HTR-8/SVneo (cell line): ENCODE measurements around the gene DPY19L3.
"Not testable (repeated sequence)": the region's sequence is repeated elsewhere in the genome, so short reads cannot be mapped to it uniquely, and the experiment has no call there.

Experiments
- DNase-seq: peaks from one replicate; pipeline ENCODE4 v3.0.0; 2011; ENCODE audit warnings: low spot score, mixed read lengths; ENCODE audit not compliant: insufficient read length
- FAIRE-seq: peaks from 2 replicates; lab custom pipeline; 2011; peaks lifted over from hg19 to GRCh38; lab: Jason Lieb, UNC

The DPY19L3 gene

GRCh38 chr19:32405431-32406160 is at the start of gene DPY19L3:
DPY19L3 (plus strand) TSS chr19:32405770; CDS start chr19:32408254, 2,484 bp downstream.
- FAIRE-seq: peak; percentile 93

DNA sequence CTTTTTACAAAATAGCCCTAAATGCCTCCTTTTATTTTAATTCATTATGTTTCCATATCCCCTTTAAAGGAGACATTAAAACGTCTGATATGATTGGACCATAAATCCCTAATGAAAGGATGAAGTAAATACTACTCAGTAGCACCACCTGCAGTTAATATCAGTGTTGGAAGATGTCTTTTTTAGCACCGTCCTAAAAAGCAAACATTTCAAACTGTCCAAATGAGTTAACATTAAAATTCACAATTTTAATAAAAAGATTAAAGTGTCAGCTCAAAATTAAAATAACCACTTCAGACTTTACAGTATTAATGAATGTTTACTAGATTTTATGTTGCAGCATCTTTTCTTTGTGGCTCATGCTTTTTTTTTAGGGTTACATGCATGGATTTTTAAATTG is 47.9 kb upstream of the DPY19L3 start:
- no peak for DNase-seq

More at GRCh38 chr19:32405431-32406160, at the start of gene DPY19L3:
- DNase-seq: peak; percentile 92

GRCh38 chr19:32358321-32358720 is 47.2 kb upstream of the DPY19L3 start:
- DNase-seq (no peak), FAIRE-seq (no peak)

More for the DNA sequence above, 47.9 kb upstream of the DPY19L3 start:
- no peak for FAIRE-seq

GRCh38 chr19:32359581-32359980 is 46.0 kb upstream of the DPY19L3 start:
- DNase-seq (no peak), FAIRE-seq (no peak)

- FAIRE-seq (no peak), DNase-seq (no peak)
These were observed 43.8 kb upstream of the DPY19L3 start for GRCh38 chr19:32361574-32362317.

DNA sequence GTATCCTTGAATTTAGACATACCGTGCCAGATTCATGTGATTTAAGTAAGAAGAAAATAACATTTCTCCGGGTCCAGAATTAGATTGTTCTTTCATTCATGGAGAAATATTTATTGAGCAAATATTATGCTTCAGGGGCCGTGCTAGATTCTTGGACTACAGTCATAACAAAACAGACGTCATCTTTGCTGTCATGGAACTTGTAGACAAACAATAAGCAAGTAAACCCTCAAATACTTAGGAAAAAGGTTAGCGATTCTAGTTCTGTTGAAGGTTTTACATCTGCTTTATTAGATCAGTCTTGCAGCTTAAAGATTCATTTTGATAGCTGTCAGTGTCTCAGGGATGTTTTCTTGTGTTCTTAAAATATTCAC is 43.3 kb upstream of the DPY19L3 start:
- no peak for FAIRE-seq
- no peak for DNase-seq

DNA sequence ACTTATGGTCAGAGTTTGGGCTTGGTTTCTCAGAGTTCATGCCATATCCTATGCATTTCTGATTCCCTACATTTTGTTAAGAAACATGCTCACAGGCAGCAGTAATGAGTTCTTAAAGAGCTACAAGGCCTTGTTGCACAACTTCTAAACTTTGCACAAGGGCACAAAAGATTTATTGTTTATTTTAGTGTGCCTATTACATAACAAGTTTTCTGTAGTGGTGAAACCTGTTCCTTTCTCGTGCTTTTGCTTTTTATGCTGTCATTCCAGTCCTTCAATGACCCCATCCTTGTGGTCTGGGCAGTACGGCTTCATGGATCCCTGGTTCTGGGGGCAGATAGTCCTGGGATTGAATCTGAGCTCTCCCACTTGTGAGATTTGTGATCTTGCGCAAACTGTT is 42.4 kb upstream of the DPY19L3 start:
- FAIRE-seq (no peak), DNase-seq (no peak)

GRCh38 chr19:32363632-32364031 is 41.9 kb upstream of the DPY19L3 start:
- FAIRE-seq: no peak
- no peak for DNase-seq

GRCh38 chr19:32364040-32364439 is 41.5 kb upstream of the DPY19L3 start:
- no peak for DNase-seq
- no peak for FAIRE-seq

DNA sequence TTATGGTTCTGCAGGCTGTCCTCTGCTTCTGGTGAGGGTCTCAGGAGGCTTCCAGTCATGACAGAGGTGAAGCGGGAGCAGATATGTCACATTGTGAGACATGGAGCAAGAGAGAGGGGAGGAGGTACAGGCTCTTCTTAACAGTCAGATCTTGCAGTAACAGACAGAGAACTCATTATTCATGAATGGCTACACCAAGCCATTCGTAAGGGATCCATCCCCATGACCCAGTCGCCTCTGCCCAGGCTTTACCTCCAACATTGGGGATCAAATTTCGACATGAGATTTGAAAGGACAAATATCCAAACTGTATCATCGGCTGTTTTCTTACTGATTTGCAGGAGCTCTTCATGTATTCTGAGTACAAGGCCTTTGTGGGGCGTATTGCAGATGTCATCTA is 38.5 kb upstream of the DPY19L3 start:
- FAIRE-seq (no peak), DNase-seq (no peak)

GRCh38 chr19:32367948-32368536 is 37.5 kb upstream of the DPY19L3 start:
- no peak for DNase-seq
- no peak for FAIRE-seq

DNA sequence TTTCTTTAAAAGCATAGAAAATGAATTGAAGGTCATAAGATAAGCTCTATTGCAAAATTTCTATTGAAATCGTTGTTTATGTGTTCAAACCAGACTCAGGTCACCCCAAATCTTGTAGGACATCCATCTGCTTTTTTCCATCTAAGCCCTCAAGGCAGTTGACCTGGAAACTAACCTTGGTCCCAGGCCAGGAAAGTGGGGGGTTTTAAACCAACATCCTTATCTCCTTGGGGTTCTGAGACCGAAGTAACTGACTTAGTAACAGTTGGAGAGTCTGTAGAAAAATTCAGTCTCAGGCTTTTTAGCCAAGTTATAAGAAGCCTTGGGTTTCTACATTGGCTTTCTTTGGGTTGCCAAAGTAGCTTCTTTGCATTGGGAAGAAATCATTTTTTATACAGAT is 36.8 kb upstream of the DPY19L3 start:
- DNase-seq (no peak), FAIRE-seq (no peak)

- no peak for DNase-seq
- FAIRE-seq: no peak
These were observed 32.6 kb upstream of the DPY19L3 start for GRCh38 chr19:32372726-32373517.

GRCh38 chr19:32373585-32374295 is 31.8 kb upstream of the DPY19L3 start:
- DNase-seq (peak; percentile 83), FAIRE-seq (peak; percentile 64)

- not testable (repeated sequence) for FAIRE-seq, DNase-seq
These were observed 31.2 kb upstream of the DPY19L3 start for GRCh38 chr19:32374362-32374761.

DNA sequence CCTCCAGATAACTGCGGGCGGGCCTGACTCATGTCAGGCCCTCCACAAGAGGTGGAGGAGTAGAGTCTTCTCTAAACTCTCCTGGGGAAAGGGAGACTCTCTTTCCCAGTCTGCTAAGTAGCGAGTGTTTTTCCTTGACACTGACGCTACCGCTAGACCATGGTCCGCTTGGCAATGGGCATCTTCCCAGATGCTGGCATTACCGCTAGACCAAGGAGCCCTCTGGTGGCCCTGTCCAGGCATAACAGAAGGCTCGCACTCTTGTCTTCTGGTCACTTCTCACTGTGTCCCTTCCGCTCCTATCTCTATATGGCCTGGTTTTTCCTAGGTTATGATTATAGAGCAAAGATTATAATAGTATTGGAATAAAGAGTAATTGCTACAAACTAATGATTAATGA is 28.5 kb upstream of the DPY19L3 start:
- DNase-seq: not testable (repeated sequence)

DNA sequence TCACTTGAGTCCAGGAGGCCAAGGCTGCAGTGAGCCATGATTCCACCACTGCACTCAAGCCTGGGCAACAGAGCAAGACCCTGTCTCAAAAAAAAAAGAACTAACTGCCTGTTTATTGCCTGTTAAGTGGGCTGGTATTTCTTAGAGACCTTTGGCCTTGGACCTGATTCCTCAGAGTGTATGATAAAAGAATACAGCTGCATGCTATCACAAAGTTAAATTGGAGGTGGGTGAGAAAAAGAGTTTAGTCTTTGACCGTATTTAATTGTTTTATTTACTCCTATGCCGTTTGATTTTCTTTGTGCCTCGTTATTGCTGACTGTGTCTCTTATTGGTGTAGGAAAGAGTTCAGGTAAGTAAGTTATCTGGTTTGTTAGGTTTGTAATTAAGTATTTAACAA is 25.3 kb upstream of the DPY19L3 start:
- DNase-seq: no peak
- no peak for FAIRE-seq

More for the DNA sequence above, 28.5 kb upstream of the DPY19L3 start:
- FAIRE-seq: not testable (repeated sequence)

DNA sequence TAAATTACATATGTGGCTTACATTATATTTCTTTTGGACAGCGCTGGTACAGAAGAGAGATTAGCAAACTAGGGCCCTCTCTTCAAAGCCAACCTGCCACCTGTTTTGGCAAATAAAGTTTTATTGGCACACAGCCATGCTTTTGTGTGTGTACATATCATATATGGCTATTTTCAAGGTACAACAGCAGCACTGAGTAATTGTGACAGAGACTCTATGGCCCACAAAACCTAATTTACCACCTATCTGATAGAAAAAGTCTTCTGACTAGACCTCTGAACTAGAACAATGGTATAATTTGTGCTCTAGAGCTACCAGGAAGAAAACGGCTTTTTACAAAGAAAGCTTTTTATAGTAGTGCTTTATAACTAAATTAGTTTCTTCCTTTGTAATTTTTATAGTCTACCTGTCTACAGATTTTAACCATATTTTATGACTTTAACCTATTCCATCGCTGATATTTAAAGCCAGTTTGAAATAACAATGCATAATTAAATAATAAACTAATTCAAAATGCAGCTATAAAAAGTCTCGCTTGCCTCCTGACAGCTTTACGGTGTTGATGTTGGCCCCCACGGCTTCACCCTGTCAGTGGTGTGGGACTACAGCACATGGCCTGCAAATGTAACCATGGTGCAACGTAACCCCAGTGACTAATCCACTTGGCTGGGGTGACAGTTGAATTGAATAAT is 17.7 kb upstream of the DPY19L3 start:
- FAIRE-seq: no peak

DNA sequence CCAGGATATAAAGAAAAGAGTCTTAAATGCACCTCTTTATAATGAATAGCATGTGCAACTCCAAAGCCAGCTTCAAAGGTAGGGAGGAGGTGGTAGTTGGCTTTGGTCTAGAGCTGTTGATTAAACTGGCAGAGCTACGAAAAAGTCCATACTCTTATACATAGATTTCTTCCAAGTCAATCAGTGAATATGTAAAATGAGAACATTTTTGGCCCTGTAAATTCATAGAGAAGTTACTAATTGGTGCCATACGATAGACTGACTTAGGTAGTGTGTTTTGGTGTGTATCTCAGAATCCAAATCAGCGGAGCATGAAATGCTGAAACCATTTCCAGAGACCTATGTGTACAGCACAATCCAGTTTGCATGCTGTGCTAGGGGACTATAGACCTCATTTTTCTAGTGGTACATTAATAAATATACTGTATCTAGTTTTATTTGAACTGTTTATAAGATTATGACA is 17.1 kb upstream of the DPY19L3 start:
- no peak for FAIRE-seq
- DNase-seq: no peak

More for the DNA sequence above, 17.7 kb upstream of the DPY19L3 start:
- DNase-seq: no peak
